Endothelial cell of umbilical vein (primary cell): ENCODE data around the gene UBAC1. TPM values are rescaled to one million over a fixed set of nuclear protein-coding genes. Genes with fewer than 3 reads are reported as not detected.

Experiments
- BruUV-seq: library from RNA; stranded (reverse); fragments of 400-500 nt; replicated peaks from 2 replicates; lab custom pipeline; 2021; lab: Mats Ljungman, UMichigan
- CTCF ChIA-PET: fragments of 300-600, 350-600 bp; sonication (Branson Sonifier 250); formaldehyde crosslinking; loops from one replicate; lab custom pipeline; 2021; ENCODE audit warnings: antibody characterized with exemption, inconsistent platforms; lab: Charles Lee
- POLR2A ChIA-PET: fragments of 300-600, 350-600 bp; sonication (Branson Sonifier 250); formaldehyde crosslinking; loops from one replicate; lab custom pipeline; 2021; ENCODE audit warnings: antibody characterized with exemption, inconsistent platforms; lab: Charles Lee
- DNase-seq: peaks from one replicate; pipeline ENCODE4 v3.0.0-alpha.2; 2011; ENCODE audit warnings: low read depth, low spot score
- FAIRE-seq: peaks from 2 replicates; lab custom pipeline; 2011; peaks lifted over from hg19 to GRCh38; lab: Jason Lieb, UNC
- H2AFZ ChIP-seq: 2 replicates; pipeline ENCODE4 v1.6.0; 2012; ENCODE audit warnings: low read depth, low read length, control low read depth, inconsistent platforms
- H3K27ac ChIP-seq: 2 replicates; pipeline ENCODE4 v1.5.1; 2011; ENCODE audit warnings: low read depth, mild to moderate bottlenecking, control low read depth, low read length, moderate library complexity; ENCODE audit not compliant: insufficient read depth
- H3K27me3 ChIP-seq, 2 experiments: 2 replicates each; pipeline versions ENCODE4 v1.6.0 to v1.6.1; 2011; ENCODE audit warnings: low read length in 2 of 2, mixed read lengths in 1 of 2; ENCODE audit not compliant: control insufficient read depth in 2 of 2, insufficient read depth in 2 of 2
- H3K36me3 ChIP-seq, 2 experiments: 2 replicates in 1 of 2; 3 replicates in 1 of 2; pipeline ENCODE4 v1.5.1; 2011; ENCODE audit warnings: low read length in 2 of 2, mild to moderate bottlenecking in 1 of 2, moderate library complexity in 1 of 2; ENCODE audit not compliant: control insufficient read depth in 2 of 2, insufficient read depth in 2 of 2; ENCODE audit errors: extremely low read depth in 1 of 2
- H3K4me1 ChIP-seq: 3 replicates; pipeline ENCODE4 v1.5.1; 2011; ENCODE audit warnings: mild to moderate bottlenecking, low read length; ENCODE audit not compliant: control insufficient read depth, insufficient read depth; ENCODE audit errors: extremely low read depth
- H3K4me2 ChIP-seq: 2 replicates; pipeline ENCODE4 v1.6.1; 2011; ENCODE audit warnings: low read length, control low read depth, mixed read lengths; ENCODE audit not compliant: insufficient read depth
- H3K4me3 ChIP-seq, 3 experiments: fragments of 200-600 bp in 1 of 3; sonication (generic), shearing (Covaris generic) in 1 of 3; replicated peaks in 1 of 3; 2 replicates each; pipeline ENCODE4 v1.5.1; 2011 to 2016; ENCODE audit warnings: control low read depth in 3 of 3, low read length in 3 of 3, mild to moderate bottlenecking in 2 of 3, inconsistent platforms in 1 of 3, low read depth in 1 of 3, moderate library complexity in 1 of 3; ENCODE audit not compliant: insufficient read depth in 1 of 3
- H3K79me2 ChIP-seq: 2 replicates; pipeline ENCODE4 v1.6.0; 2012; ENCODE audit warnings: low read length, inconsistent platforms; ENCODE audit not compliant: control insufficient read depth, insufficient read depth
- H3K9ac ChIP-seq: replicated peaks from 2 replicates; pipeline ENCODE3; 2011; ENCODE audit warnings: low read length, control low read depth; ENCODE audit not compliant: insufficient read depth; ENCODE audit errors: extremely low read depth
- H3K9me1 ChIP-seq: replicated peaks from 3 replicates; pipeline ENCODE4 v1.6.0; 2011; ENCODE audit warnings: mild to moderate bottlenecking, low read length; ENCODE audit not compliant: control insufficient read depth, insufficient read depth; ENCODE audit errors: extremely low read depth
- H3K9me3 ChIP-seq: replicated peaks from 2 replicates; pipeline ENCODE4 v1.5.1; 2012; ENCODE audit warnings: low read length, inconsistent platforms; ENCODE audit not compliant: control insufficient read depth, insufficient read depth
- H4K20me1 ChIP-seq: replicated peaks from 2 replicates; pipeline ENCODE3; 2011; ENCODE audit warnings: mild to moderate bottlenecking, low read length; ENCODE audit not compliant: control insufficient read depth, insufficient read depth; ENCODE audit errors: extremely low read depth
- EZH2 ChIP-seq: IDR thresholded peaks from 2 replicates; pipeline ENCODE4 v1.6.1; 2012; ENCODE audit warnings: borderline replicate concordance, low read depth, mild to moderate bottlenecking, moderate library complexity, low read length, inconsistent platforms; ENCODE audit not compliant: severe bottlenecking
- FOS ChIP-seq: IDR thresholded peaks from 2 replicates; pipeline ENCODE4 v1.6.1; 2011; ENCODE audit warnings: mild to moderate bottlenecking, low read length, moderate library complexity, borderline replicate concordance; ENCODE audit not compliant: insufficient read depth
- GATA2 ChIP-seq: IDR thresholded peaks from 2 replicates; pipeline ENCODE4 v1.7.0; 2011; ENCODE audit warnings: low read depth, mild to moderate bottlenecking, moderate library complexity, mixed read lengths, low read length; ENCODE audit not compliant: insufficient read length, insufficient read depth
- JUN ChIP-seq: IDR thresholded peaks from 2 replicates; pipeline ENCODE4 v1.6.1; 2011; ENCODE audit warnings: borderline replicate concordance, low read depth; ENCODE audit not compliant: insufficient read length, insufficient read depth
- MYC ChIP-seq: IDR thresholded peaks from one replicate; pipeline ENCODE4 v1.6.1; 2011; ENCODE audit warnings: mild to moderate bottlenecking, low read depth, low read length
- POLR2A ChIP-seq: IDR thresholded peaks from 2 replicates; pipeline ENCODE4 v1.6.1; 2012; ENCODE audit warnings: low read depth, mild to moderate bottlenecking, control low read depth, low read length
- POLR2AphosphoS5 ChIP-seq: IDR thresholded peaks from 2 replicates; pipeline ENCODE4 v1.6.1; 2012; ENCODE audit warnings: low read depth, mild to moderate bottlenecking, control low read depth, low read length, moderate library complexity; ENCODE audit not compliant: insufficient read depth
- dilution Hi-C: fragments of 300-500 bp; cut with MboI; formaldehyde crosslinking; loops from one replicate; pipeline ENCODE4 v1.15.0; 2019; ENCODE audit warnings: low sequenced_read_pairs; ENCODE audit not compliant: extremely low pct_ligation_motif_present
- intact Hi-C: fragments of 100-400 bp; cut with micrococcal nuclease; formaldehyde crosslinking; loops from one replicate; pipeline ENCODE4 v1.10.0; 2022
- polyA plus RNA-seq, 4 experiments: library from polyadenylated mRNA; depleted of rRNA in 3 of 4; stranded (reverse) in 3 of 4; unstranded in 1 of 4; fragments of >200 nt; gene quantifications; 2 replicates each; pipeline versions ENCODE4 v1.2.1 to v1.2.3, GENCODE V29; 2011 to 2012; ENCODE audit warnings: missing spikeins in 1 of 4
- total RNA-seq: library from RNA; stranded (reverse); gene quantifications from 2 replicates; pipeline ENCODE4 v1.2.3, GENCODE V29; 2021
- TF ChIP-seq, protein P1 (sequence below): IDR thresholded peaks from 2 replicates; pipeline ENCODE4 v1.6.1; 2011; ENCODE audit not compliant: insufficient read depth, insufficient read length
- TF ChIP-seq, protein P2 (sequence below), 2 donors: IDR thresholded peaks; 1 replicate in 1 of 2; 2 replicates in 1 of 2; pipeline ENCODE4 v1.5.1; 2011; ENCODE audit warnings: low read length in 2 of 2, mild to moderate bottlenecking in 2 of 2, moderate library complexity in 2 of 2, control low read depth in 1 of 2, inconsistent platforms in 1 of 2, low read depth in 1 of 2; ENCODE audit not compliant: insufficient read depth in 1 of 2; ENCODE audit errors: extremely low read depth in 1 of 2

The UBAC1 gene
- total and polyA plus RNA-seq, 2 donors (not counting 3 experiments of a cell fraction or from before 2014, with no cell fraction given): 39.5 to 56.7 TPM

GRCh38 chr9:135965124-135965756 lies 4.1 kb upstream of the UBAC1 start:
- TF ChIP-seq, protein P1, sequence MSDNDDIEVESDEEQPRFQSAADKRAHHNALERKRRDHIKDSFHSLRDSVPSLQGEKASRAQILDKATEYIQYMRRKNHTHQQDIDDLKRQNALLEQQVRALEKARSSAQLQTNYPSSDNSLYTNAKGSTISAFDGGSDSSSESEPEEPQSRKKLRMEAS: no peak
- H3K4me3 ChIP-seq: no peak overlapping the region
- peaks cover 5% of the 10 kb centered on the region for H3K79me2 ChIP-seq
- dilution Hi-C loops (no loop called here), intact Hi-C loops (loop anchor here (10.0 kb wide), 1 partner anchor 320 kb away; no protein-coding TSS in a partner anchor)
- H3K4me2 ChIP-seq: no peak overlapping the region
- ChIA-PET CTCF (interaction anchor here (5.8 kb wide), 1 partner anchor 157 kb away, joined by 211 read pairs; no protein-coding TSS in a partner anchor), POLR2A (no interaction called here)
- peaks cover 25% of the 10 kb centered on the region for H3K4me1 ChIP-seq
- no peaks in the 10 kb centered on the region for H3K27me3 ChIP-seq
- no peaks in the 10 kb centered on the region for H3K9me3 ChIP-seq
- H3K9me1 ChIP-seq: no peaks in the 10 kb centered on the region
- no peaks in the 10 kb centered on the region for H3K36me3 ChIP-seq
- FAIRE-seq (no peak), DNase-seq (no peak)
- BruUV-seq: no TSS peak
- H2AFZ ChIP-seq: no peak overlapping the region
- no peaks in the 10 kb centered on the region for H4K20me1 ChIP-seq
- H3K27ac ChIP-seq: no peak overlapping the region
- no peak overlapping the region for H3K9ac ChIP-seq

DNA sequence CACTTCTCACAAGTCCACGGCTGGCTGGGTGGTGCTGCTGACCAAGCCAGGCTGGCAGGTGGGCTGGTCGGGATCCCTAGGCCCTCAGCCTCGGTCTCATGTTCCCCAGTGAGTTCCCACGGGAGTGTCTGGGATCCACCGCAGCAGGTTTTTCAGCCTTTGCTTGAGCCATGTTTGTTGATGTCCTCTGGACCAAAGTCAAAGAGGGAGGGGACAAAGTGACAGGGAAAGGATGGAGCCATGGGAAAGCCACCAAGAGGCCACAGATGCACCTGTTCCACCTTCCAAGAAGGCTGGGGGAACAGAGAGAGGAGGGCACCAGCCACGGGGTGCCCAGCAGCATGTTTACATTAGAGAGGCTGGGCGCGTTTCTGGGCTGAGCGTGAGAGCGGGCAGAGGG lies 2.8 kb upstream of the UBAC1 start:
- no peaks in the 10 kb centered on the region for H3K9me3 ChIP-seq
- H3K9me1 ChIP-seq: no peaks in the 10 kb centered on the region
- intact Hi-C loops (loop anchor here (5.0 to 10.0 kb wide), 3 partner anchors 242 to 362 kb away; no protein-coding TSS in a partner anchor), dilution Hi-C loops (no loop called here)
- no peak overlapping the region for H3K27ac ChIP-seq
- no peaks in the 10 kb centered on the region for H3K36me3 ChIP-seq
- peaks cover 12% of the 10 kb centered on the region for H3K79me2 ChIP-seq
- CTCF ChIA-PET: interaction anchor here (1.3 kb wide), 1 partner anchor 158 kb away, joined by 3 read pairs; no protein-coding TSS in a partner anchor
- POLR2A ChIA-PET: no interaction called here
- H4K20me1 ChIP-seq: no peaks in the 10 kb centered on the region
- no peaks in the 10 kb centered on the region for H3K27me3 ChIP-seq
- no peak overlapping the region for H3K9ac ChIP-seq
- BruUV-seq: no TSS peak
- peaks cover 19% of the 10 kb centered on the region for H3K4me1 ChIP-seq
- DNase-seq (no peak), FAIRE-seq (no peak)
- no peak for TF ChIP-seq FOS
- TF ChIP-seq, protein P2, sequence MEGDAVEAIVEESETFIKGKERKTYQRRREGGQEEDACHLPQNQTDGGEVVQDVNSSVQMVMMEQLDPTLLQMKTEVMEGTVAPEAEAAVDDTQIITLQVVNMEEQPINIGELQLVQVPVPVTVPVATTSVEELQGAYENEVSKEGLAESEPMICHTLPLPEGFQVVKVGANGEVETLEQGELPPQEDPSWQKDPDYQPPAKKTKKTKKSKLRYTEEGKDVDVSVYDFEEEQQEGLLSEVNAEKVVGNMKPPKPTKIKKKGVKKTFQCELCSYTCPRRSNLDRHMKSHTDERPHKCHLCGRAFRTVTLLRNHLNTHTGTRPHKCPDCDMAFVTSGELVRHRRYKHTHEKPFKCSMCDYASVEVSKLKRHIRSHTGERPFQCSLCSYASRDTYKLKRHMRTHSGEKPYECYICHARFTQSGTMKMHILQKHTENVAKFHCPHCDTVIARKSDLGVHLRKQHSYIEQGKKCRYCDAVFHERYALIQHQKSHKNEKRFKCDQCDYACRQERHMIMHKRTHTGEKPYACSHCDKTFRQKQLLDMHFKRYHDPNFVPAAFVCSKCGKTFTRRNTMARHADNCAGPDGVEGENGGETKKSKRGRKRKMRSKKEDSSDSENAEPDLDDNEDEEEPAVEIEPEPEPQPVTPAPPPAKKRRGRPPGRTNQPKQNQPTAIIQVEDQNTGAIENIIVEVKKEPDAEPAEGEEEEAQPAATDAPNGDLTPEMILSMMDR (IDR thresholded peaks at IDR 0.05; ENCODE audit: extremely low read depth in 1 of 2, insufficient read depth in 1 of 2, low read depth in 1 of 2, low read length in 2 of 2): no peak
- no peak for TF ChIP-seq EZH2
- TF ChIP-seq, protein P1: no peak
- TF ChIP-seq GATA2: no peak
- TF ChIP-seq POLR2AphosphoS5: no peak
- no peak for TF ChIP-seq POLR2A
- no peak for TF ChIP-seq MYC
- no peak for TF ChIP-seq JUN
- H3K4me2 ChIP-seq: no peak overlapping the region
- no peak overlapping the region for H3K4me3 ChIP-seq
- H2AFZ ChIP-seq: no peak overlapping the region
